Natural killer cell treated with Interleukin-12 subunit alpha and Interleukin-12 subunit beta and Interleukin-15 and Interleukin-18, amount 100 ng/mL, for 72 hours (primary cell): ENCODE data around the gene C7orf57. TPM values are rescaled to one million over a fixed set of nuclear protein-coding genes. Genes with fewer than 3 reads are reported as not detected.
"Not testable (repeated sequence)": the region's sequence is repeated elsewhere in the genome, so short reads cannot be mapped to it uniquely, and the experiment has no call there.

Experiments used
- ATAC-seq, 2 donors: fragments of 150-1000 bp; cut with Tn5 transposase in 1 of 2; sonication (Bioruptor Pico), chemical (Tn5 transposase) in 1 of 2; 2 replicates each; pipeline ENCODE4 v1.10.0; 2021
- DNase-seq: peaks from one replicate; pipeline ENCODE4 v3.0.0; 2022; ENCODE audit warnings: low spot score
- H3K27ac Mint-ChIP-seq, 2 donors: 1 replicate in 1 of 2; 2 replicates in 1 of 2; pipeline ENCODE4 v1.8.0; 2022; ENCODE audit warnings: mixed read lengths in 2 of 2, mild to moderate bottlenecking in 1 of 2, moderate library complexity in 1 of 2
- H3K27me3 Mint-ChIP-seq, 2 donors: 1 replicate in 1 of 2; 2 replicates in 1 of 2; pipeline ENCODE4 v1.8.0; 2022; ENCODE audit warnings: mixed read lengths in 2 of 2
- H3K36me3 Mint-ChIP-seq: one replicate; pipeline ENCODE4 v1.8.0; 2022; ENCODE audit warnings: mixed read lengths
- H3K4me1 Mint-ChIP-seq, 2 donors: 1 replicate in 1 of 2; 2 replicates in 1 of 2; pipeline ENCODE4 v1.8.0; 2022; ENCODE audit warnings: low read depth in 2 of 2, mixed read lengths in 2 of 2, mild to moderate bottlenecking in 1 of 2
- H3K4me3 Mint-ChIP-seq: one replicate; pipeline ENCODE4 v1.8.0; 2022; ENCODE audit warnings: mixed read lengths
- H3K9me3 Mint-ChIP-seq: 2 replicates; pipeline ENCODE4 v1.8.0; 2022; ENCODE audit warnings: mixed read lengths
- total RNA-seq, 2 donors: library from RNA; stranded (reverse); gene quantifications; one replicate each; pipeline ENCODE4 v1.2.3, GENCODE V29; 2022

Gene C7orf57
- total RNA-seq, 2 donors from 2014 or later, result 0.56 to 0.57 TPM

- Mint-ChIP-seq H3K27ac (peak overlapping the region in 1 of 2 donors; percentile 99), H3K4me1 (peaks cover 42 to 46% of the 10 kb centered on the region in 2 donors)
- not testable (repeated sequence) for H3K4me3 Mint-ChIP-seq, DNase-seq, H3K36me3 Mint-ChIP-seq, H3K27me3 Mint-ChIP-seq, H3K9me3 Mint-ChIP-seq, ATAC-seq
Measured at GRCh38 chr7:48082378-48082777, 47.0 kb downstream of the C7orf57 start.

- no peak for ATAC-seq
- peaks cover 46 to 51% of the 10 kb centered on the region in 2 donors for H3K4me1 Mint-ChIP-seq
- H3K27me3 Mint-ChIP-seq, result no peaks in the 10 kb centered on the region
- no peaks in the 10 kb centered on the region for H3K36me3 Mint-ChIP-seq
- no peak for DNase-seq
- no peaks in the 10 kb centered on the region for H3K9me3 Mint-ChIP-seq
- peak overlapping the region; percentile 59 for H3K4me3 Mint-ChIP-seq
- H3K27ac Mint-ChIP-seq, result peak overlapping the region; percentile 97 to 99
Measured at GRCh38 chr7:48083114-48083830, 47.9 kb downstream of the C7orf57 start.

- H3K27me3 Mint-ChIP-seq, result no peaks in the 10 kb centered on the region
- H3K9me3 Mint-ChIP-seq, result no peaks in the 10 kb centered on the region
- no peaks in the 10 kb centered on the region for H3K36me3 Mint-ChIP-seq
- peak overlapping the region; percentile 91 for H3K4me3 Mint-ChIP-seq
- ATAC-seq, result peak; percentile 72 to 77
- peak; percentile 93 for DNase-seq
- peaks cover 50 to 51% of the 10 kb centered on the region in 2 donors for H3K4me1 Mint-ChIP-seq
- H3K27ac Mint-ChIP-seq, result peak overlapping the region; percentile 97 to 99
Measured at GRCh38 chr7:48084727-48085432, 49.5 kb downstream of the C7orf57 start.

GRCh38 chr7:48085433-48085791, 50.1 kb downstream of the C7orf57 start:
- DNase-seq (no peak), ATAC-seq (no peak)
- Mint-ChIP-seq H3K27ac (peak overlapping the region; percentile 97 to 99), H3K27me3 (no peaks in the 10 kb centered on the region), H3K4me3 (peak overlapping the region; percentile 91), H3K4me1 (peaks cover 54% of the 10 kb centered on the region in 2 donors), H3K36me3 (peaks cover 2% of the 10 kb centered on the region), H3K9me3 (no peaks in the 10 kb centered on the region)

- H3K4me1 Mint-ChIP-seq, result peaks cover 59% of the 10 kb centered on the region in 2 donors
- H3K9me3 Mint-ChIP-seq, result no peaks in the 10 kb centered on the region
- no peak for DNase-seq
- H3K4me3 Mint-ChIP-seq, result peak overlapping the region; percentile 91
- peaks cover 7% of the 10 kb centered on the region for H3K36me3 Mint-ChIP-seq
- H3K27me3 Mint-ChIP-seq, result no peaks in the 10 kb centered on the region
- H3K27ac Mint-ChIP-seq, result peak overlapping the region; percentile 97 to 99
- no peak for ATAC-seq
Measured at GRCh38 chr7:48085942-48086341, 50.6 kb downstream of the C7orf57 start.

- peak; percentile 69 for DNase-seq
- peaks cover 15% of the 10 kb centered on the region for H3K36me3 Mint-ChIP-seq
- no peaks in the 10 kb centered on the region for H3K27me3 Mint-ChIP-seq
- H3K9me3 Mint-ChIP-seq, result no peaks in the 10 kb centered on the region
- peak overlapping the region; percentile 97 to 99 for H3K27ac Mint-ChIP-seq
- H3K4me1 Mint-ChIP-seq, result peaks cover 69 to 72% of the 10 kb centered on the region in 2 donors
- peak; percentile 18 to 29 for ATAC-seq
- peak overlapping the region; percentile 91 for H3K4me3 Mint-ChIP-seq
Measured at GRCh38 chr7:48087349-48087748, 52.0 kb downstream of the C7orf57 start.

GRCh38 chr7:48088559-48089045, 53.3 kb downstream of the C7orf57 start:
- Mint-ChIP-seq H3K4me3 (peak overlapping the region; percentile 91), H3K9me3 (no peaks in the 10 kb centered on the region), H3K27me3 (no peaks in the 10 kb centered on the region), H3K36me3 (peaks cover 22% of the 10 kb centered on the region), H3K27ac (peak overlapping the region; percentile 97 to 99), H3K4me1 (peaks cover 65 to 71% of the 10 kb centered on the region in 2 donors)
- DNase-seq (peak; percentile 97), ATAC-seq (peak; percentile 80 to 86)

- peak; percentile 87 to 88 for ATAC-seq
- no peaks in the 10 kb centered on the region for H3K27me3 Mint-ChIP-seq
- H3K27ac Mint-ChIP-seq, result peak within 1 kb of the TSS; percentile 97 to 100
- H3K4me1 Mint-ChIP-seq, result peaks cover 70 to 76% of the 10 kb centered on the region in 2 donors
- H3K9me3 Mint-ChIP-seq, result no peaks in the 10 kb centered on the region
- peak; percentile 82 for DNase-seq
- H3K36me3 Mint-ChIP-seq, result peaks cover 24% of the 10 kb centered on the region
- peak within 1 kb of the TSS; percentile 91 for H3K4me3 Mint-ChIP-seq
Measured at GRCh38 chr7:48089046-48090003, 54.0 kb downstream of the C7orf57 start, which contains the start of gene UPP1. Gene UPP1, plus strand, starts transcription at chr7:48089265. Its CDS starts 5,519 bp downstream, at chr7:48094784.

- Mint-ChIP-seq H3K36me3 (peaks cover 33% of the 10 kb centered on the region), H3K9me3 (no peaks in the 10 kb centered on the region), H3K4me3 (peak overlapping the region; percentile 91), H3K4me1 (peaks cover 70 to 75% of the 10 kb centered on the region in 2 donors), H3K27me3 (no peaks in the 10 kb centered on the region), H3K27ac (peak overlapping the region; percentile 97 to 100)
- DNase-seq (no peak), ATAC-seq (no peak)
Measured at GRCh38 chr7:48090095-48090805, 54.9 kb downstream of the C7orf57 start.

GRCh38 chr7:48091506-48092433, 56.4 kb downstream of the C7orf57 start:
- no peak for DNase-seq
- no peak for ATAC-seq
- peak overlapping the region; percentile 97 to 100 for H3K27ac Mint-ChIP-seq
- peak overlapping the region; percentile 91 for H3K4me3 Mint-ChIP-seq
- peaks cover 46% of the 10 kb centered on the region for H3K36me3 Mint-ChIP-seq
- H3K27me3 Mint-ChIP-seq, result no peaks in the 10 kb centered on the region
- peaks cover 69 to 72% of the 10 kb centered on the region in 2 donors for H3K4me1 Mint-ChIP-seq
- no peaks in the 10 kb centered on the region for H3K9me3 Mint-ChIP-seq

GRCh38 chr7:48094861-48095293, 59.5 kb downstream of the C7orf57 start:
- no peak for DNase-seq
- peak overlapping the region; percentile 91 for H3K4me3 Mint-ChIP-seq
- peaks cover 87 to 89% of the 10 kb centered on the region in 2 donors for H3K4me1 Mint-ChIP-seq
- no peaks in the 10 kb centered on the region for H3K9me3 Mint-ChIP-seq
- H3K27me3 Mint-ChIP-seq, result no peaks in the 10 kb centered on the region
- H3K27ac Mint-ChIP-seq, result peak overlapping the region; percentile 97 to 100
- ATAC-seq, result no peak
- H3K36me3 Mint-ChIP-seq, result peaks cover 71% of the 10 kb centered on the region

GRCh38 chr7:48096273-48096672, 60.9 kb downstream of the C7orf57 start:
- H3K36me3 Mint-ChIP-seq, result peaks cover 61% of the 10 kb centered on the region
- peak overlapping the region; percentile 97 to 100 for H3K27ac Mint-ChIP-seq
- H3K4me1 Mint-ChIP-seq, result peaks cover 75 to 78% of the 10 kb centered on the region in 2 donors
- no peaks in the 10 kb centered on the region for H3K9me3 Mint-ChIP-seq
- peak; percentile 64 to 79 for ATAC-seq
- H3K27me3 Mint-ChIP-seq, result no peaks in the 10 kb centered on the region
- peak overlapping the region; percentile 91 for H3K4me3 Mint-ChIP-seq
- DNase-seq, result no peak
